Stimulated activated naive CD4-positive, alpha-beta T cell treated with Interleukin-2 at 50 U/mL for 16 hours (primary cell): ENCODE measurements around the gene USP17L27.
A peak's percentile ranks its signal among the peaks of the same experiment; 100 is the strongest.
"Not testable (repeated sequence)": the region's sequence is repeated elsewhere in the genome, so short reads cannot be mapped to it uniquely, and the experiment has no call there.

Experiments
- DNase-seq: peaks from one replicate; lab custom pipeline; 2025; lab: John Stamatoyannopoulos, UW

USP17L27 gene

GRCh38 chr4:9343848-9344247 lies at the start of gene USP17L27:
TSS of gene USP17L27 (plus strand) at chr4:9344148. CDS start at chr4:9344148, 0 bp downstream.
- not testable (repeated sequence) for DNase-seq

DNA sequence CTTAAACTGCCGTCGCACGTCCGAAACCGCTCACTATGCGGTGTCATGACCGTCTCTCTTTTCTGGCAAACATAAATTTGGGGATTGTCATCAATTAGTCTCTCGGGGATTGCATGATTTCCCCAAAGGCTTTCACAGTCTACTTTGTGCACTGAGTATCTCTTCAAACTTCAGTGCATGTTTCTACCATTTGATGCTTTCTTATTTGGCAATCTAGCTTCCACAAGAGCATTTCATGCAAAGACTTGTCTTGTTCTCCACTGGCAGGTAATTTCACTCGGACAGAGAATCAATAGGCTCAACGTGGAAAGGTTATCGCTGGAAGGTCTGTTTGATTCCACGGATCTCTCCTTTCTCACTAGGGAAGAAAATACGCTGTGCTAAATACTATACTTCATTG lies 19.8 kb upstream of the USP17L27 start:
- not testable (repeated sequence) for DNase-seq

GRCh38 chr4:9324865-9325264 lies 19.1 kb upstream of the USP17L27 start, which contains the start of gene USP17L24:
TSS of gene USP17L24 (plus strand) at chr4:9325165. CDS start at chr4:9325165, 0 bp downstream.
- not testable (repeated sequence) for DNase-seq

- not testable (repeated sequence) for DNase-seq
Measured at GRCh38 chr4:9329611-9330010, 14.3 kb upstream of the USP17L27 start, which contains the start of gene USP17L25. TSS of gene USP17L25 (plus strand) at chr4:9329911. CDS start at chr4:9329911, 0 bp downstream.

DNA sequence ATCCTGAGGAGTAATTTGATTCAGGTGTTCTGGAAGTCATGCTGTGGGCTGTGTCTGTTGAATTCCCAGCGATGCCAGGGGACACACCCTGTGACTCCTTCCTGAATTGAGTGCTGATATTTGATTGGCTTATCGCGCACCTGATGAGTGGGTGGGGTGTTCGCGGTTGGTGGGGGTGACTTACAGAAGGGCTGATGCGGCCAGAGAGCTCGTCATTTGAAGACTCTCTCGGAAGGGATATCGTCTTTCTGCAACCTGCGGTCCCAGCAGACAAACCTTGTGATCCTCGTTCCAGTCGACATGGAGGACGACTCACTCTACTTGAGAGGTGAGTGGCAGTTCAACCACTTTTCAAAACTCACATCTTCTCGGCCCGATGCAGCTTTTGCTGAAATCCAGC lies 9.6 kb upstream of the USP17L27 start, which contains the start of gene USP17L26:
USP17L26 (plus strand) TSS at position 301 of the 400 bp plus-strand sequence; CDS start at position 301, 0 bp downstream.
- not testable (repeated sequence) for DNase-seq

DNA sequence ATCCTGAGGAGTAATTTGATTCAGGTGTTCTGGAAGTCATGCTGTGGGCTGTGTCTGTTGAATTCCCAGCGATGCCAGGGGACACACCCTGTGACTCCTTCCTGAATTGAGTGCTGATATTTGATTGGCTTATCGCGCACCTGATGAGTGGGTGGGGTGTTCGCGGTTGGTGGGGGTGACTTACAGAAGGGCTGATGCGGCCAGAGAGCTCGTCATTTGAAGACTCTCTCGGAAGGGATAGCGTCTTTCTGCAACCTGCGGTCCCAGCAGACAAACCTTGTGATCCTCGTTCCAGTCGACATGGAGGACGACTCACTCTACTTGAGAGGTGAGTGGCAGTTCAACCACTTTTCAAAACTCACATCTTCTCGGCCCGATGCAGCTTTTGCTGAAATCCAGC lies 4.8 kb upstream of the USP17L27 start, which contains the start of gene USP17L5:
USP17L5 (plus strand) TSS at position 301 of the 400 bp plus-strand sequence; CDS start at position 301, 0 bp downstream.
- DNase-seq, result not testable (repeated sequence)

- DNase-seq, result not testable (repeated sequence)
Measured at GRCh38 chr4:9348593-9348992, 4.6 kb downstream of the USP17L27 start, which contains the start of gene USP17L28. TSS of gene USP17L28 (plus strand) at chr4:9348893. CDS start at chr4:9348893, 0 bp downstream.

DNA sequence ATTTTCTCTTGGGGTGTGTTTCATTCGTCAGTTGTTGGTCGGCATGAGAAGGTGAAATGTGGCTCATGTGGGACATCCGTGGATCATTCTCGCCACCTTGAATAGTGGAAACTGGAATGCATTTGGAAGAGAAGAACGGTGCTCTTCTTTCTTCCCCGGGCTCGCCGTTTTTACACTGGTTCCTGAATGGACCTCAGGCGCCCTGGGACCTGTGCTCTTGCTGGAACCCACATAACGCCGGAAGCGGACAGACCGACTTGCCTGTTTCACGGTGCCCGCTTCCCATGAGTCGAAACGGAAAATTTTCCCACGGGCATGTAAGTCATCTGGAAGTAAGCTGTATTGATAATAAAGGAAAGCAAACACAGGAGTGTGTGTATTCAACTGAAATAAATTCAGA lies 6.9 kb downstream of the USP17L27 start:
- not testable (repeated sequence) for DNase-seq

DNA sequence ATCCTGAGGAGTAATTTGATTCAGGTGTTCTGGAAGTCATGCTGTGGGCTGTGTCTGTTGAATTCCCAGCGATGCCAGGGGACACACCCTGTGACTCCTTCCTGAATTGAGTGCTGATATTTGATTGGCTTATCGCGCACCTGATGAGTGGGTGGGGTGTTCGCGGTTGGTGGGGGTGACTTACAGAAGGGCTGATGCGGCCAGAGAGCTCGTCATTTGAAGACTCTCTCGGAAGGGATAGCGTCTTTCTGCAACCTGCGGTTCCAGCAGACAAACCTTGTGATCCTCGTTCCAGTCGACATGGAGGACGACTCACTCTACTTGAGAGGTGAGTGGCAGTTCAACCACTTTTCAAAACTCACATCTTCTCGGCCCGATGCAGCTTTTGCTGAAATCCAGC lies 9.4 kb downstream of the USP17L27 start, which contains the start of gene USP17L29:
USP17L29 (plus strand) TSS at position 301 of the 400 bp plus-strand sequence; CDS start at position 301, 0 bp downstream.
- DNase-seq, result not testable (repeated sequence)

DNA sequence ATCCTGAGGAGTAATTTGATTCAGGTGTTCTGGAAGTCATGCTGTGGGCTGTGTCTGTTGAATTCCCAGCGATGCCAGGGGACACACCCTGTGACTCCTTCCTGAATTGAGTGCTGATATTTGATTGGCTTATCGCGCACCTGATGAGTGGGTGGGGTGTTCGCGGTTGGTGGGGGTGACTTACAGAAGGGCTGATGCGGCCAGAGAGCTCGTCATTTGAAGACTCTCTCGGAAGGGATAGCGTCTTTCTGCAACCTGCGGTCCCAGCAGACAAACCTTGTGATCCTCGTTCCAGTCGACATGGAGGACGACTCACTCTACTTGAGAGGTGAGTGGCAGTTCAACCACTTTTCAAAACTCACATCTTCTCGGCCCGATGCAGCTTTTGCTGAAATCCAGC lies 18.9 kb downstream of the USP17L27 start, which contains the start of gene USP17L30:
USP17L30 (plus strand) TSS at position 301 of the 400 bp plus-strand sequence; CDS start at position 301, 0 bp downstream.
- not testable (repeated sequence) for DNase-seq

GRCh38 chr4:9379881-9380280 lies 35.9 kb downstream of the USP17L27 start:
- not testable (repeated sequence) for DNase-seq

DNA sequence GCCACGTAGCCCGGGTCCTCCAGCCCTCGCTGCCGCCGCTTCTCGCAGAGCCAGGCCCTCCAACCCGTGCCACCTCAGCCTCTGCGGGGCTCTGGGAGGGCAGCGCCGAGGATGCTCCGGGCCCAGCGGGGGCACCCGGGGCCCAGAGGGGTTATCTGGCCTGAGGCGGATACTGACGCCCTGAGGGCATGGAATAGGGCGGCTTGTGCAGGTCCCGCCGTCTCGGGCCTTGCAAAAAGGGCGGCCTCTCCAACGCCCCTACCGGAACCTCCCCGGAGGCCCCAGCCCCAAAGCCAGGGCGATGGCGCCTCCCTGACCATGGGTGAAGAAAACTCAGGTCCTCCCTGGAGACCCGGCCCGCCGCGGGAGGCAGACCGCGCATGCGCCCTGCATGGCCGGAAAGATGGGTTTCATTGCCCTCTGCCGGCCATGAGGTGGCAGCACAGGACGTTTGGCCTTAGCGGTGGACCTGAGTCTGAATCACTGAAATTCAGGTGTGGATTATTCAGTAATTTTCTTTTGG lies 37.1 kb downstream of the USP17L27 start:
- peak; percentile 52 for DNase-seq

DNA sequence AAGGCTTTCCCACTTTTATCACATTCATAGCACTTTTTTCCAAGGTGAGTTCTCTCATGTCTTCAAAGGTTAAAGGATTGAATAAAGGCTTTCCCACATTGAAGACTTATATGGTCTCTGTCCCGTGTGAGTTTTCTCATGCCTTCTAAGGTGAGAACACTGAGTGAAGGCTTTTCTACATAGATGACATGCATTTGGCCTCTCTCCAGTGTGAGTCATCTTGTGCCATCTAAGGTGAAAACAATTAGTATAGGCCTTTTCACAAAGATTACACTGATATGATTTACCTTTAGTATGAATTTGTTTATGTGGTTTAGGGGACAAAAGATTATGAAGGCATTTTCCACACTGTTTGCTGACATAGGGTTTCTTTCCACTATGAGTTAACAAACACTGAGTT lies 40.2 kb downstream of the USP17L27 start:
- DNase-seq, result no peak

- DNase-seq, result not testable (repeated sequence)
Measured at GRCh38 chr4:9389001-9389400, 45.1 kb downstream of the USP17L27 start.
